Activated CD8-positive, alpha-beta memory T cell treated with anti-CD3 and anti-CD28 coated beads for 24 hours (primary cell): ENCODE measurements around the gene UGT1A9.
"Not testable (repeated sequence)": the region's sequence is repeated elsewhere in the genome, so short reads cannot be mapped to it uniquely, and the experiment has no call there.

Source experiments
- DNase-seq: peaks from one replicate; pipeline ENCODE4 v3.0.0-alpha.2; 2020

The UGT1A9 gene

DNA sequence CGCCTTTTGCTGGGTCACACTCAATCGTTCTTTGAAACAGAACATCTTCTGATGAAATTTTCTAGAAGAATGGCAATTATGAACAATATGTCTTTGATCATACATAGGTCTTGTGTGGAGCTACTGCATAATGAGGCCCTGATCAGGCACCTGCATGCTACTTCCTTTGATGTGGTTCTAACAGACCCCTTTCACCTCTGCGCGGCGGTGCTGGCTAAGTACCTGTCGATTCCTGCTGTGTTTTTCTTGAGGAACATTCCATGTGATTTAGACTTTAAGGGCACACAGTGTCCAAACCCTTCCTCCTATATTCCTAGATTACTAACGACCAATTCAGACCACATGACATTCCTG is 41.5 kb downstream of the UGT1A9 start:
- DNase-seq = no peak

DNA sequence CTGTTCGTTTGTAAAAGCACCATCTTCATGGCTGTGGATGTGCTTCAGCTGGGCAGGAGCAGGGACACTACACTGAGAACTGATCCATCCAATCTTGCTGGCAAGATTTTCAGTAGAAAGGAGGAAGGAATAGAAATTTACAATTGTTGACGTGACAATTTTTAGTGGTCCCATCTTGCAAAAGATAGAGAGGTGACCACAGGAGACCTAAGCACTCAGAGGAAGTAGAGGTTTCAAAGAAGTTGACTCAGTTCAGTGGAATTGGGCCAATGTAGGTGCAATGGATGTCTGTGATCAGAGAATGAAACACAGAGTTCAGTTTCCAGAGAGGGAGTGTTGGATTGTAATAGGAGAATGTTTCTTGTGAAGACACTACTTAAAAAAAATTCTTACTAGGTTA is 42.4 kb downstream of the UGT1A9 start:
- DNase-seq = no peak

DNA sequence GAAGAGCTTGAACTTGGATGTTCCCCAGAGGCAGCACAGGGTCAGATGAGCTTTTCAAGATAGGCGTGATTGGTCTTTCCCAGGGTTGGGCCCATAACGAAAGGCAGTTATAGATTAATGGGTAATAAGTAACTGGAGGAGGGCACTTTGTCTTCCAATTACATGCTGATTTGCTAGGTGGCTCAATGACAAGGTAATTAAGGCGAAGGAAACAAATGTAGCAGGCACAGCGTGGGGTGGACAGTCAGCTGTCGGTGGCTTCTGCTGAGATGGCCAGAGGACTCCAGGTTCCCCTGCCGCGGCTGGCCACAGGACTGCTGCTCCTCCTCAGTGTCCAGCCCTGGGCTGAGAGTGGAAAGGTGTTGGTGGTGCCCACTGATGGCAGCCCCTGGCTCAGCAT is 46.9 kb downstream of the UGT1A9 start, which contains the start of gene UGT1A4:
Gene UGT1A4 (plus strand): TSS at position 185 of the 400 bp plus-strand sequence. CDS start 85 bp downstream, at position 270.
- no peak for DNase-seq

DNA sequence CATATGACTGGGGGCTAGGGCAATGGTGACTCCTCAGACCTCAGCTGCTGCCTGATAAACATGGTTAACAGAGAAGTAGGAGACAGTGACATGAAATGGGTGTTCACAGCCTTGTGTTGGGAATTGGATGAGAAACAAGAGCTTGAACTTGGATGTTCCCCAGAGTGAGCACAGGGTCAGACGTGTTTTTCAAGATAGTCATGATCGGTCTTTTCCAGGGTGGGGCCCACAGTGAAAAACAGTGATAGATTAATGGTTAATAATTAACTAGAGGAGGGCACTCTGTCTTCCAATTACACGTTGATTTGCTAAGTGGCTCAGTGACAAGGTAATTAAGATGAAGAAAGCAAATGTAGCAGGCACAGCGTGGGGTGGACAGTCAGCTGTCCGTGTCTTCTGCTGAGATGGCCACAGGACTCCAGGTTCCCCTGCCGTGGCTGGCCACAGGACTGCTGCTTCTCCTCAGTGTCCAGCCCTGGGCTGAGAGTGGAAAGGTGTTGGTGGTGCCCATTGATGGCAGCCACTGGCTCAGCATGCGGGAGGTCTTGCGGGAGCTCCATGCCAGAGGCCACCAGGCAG is 57.1 kb downstream of the UGT1A9 start, which contains the start of gene UGT1A3:
Gene UGT1A3 (plus strand): TSS at position 320 of the 579 bp plus-strand sequence. CDS start 85 bp downstream, at position 405.
- DNase-seq = no peak

DNA sequence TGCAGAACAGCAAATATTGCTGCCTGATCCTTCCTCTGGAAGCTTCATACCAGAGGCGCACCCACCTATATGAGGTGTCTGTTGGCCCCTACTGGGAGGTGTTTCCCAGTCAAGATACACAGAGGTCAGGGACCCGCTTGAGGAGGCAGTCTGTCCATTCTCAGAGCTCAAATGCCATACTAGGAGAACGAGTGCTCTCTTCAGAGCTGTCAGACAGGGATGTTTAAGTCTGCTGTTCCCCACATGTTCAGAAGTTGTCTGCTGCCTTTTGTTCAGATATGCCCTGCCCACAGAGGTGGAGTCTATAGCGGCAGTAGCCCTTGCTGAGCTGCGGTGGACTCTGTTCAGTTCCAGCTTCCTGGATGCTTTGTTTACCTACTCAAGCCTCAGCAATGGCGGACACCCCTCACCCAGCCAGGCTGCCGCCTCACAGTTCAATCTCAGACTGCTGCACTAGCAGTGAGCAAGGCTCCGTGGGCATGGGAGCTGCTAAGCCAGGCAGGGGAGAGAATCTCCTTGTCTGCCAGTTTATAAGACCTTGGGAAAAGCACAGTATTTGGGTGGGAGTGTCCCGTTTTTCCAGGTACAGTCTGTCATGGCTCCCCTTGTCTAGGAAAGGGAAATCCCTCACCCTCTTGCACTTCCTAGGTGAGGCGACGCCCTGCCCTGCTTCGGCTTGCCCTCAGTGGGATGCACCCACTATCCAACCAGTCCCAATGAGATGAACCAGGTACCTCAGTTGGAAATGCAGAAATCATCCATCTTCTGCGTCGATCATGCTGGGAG is 65.4 kb downstream of the UGT1A9 start:
- DNase-seq = not testable (repeated sequence)

DNA sequence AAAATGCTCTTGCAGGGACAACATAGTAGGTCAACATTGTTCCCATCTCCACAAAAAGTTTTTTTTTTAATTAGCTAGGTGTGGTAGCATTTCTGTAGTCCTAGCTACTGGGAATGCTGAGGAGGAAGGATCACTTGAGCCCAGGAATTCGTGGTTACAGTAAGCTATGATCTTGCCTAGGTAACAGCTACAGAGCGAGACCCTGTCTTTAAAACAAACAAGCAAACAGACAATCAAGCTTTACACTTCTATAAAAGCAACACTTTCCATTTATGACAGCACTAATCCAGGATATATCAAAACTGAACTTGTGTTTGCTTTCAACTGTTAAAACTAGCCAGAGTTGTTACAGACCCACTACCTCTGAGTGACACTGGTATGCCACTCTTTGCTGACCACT is 69.2 kb downstream of the UGT1A9 start:
- DNase-seq = no peak

DNA sequence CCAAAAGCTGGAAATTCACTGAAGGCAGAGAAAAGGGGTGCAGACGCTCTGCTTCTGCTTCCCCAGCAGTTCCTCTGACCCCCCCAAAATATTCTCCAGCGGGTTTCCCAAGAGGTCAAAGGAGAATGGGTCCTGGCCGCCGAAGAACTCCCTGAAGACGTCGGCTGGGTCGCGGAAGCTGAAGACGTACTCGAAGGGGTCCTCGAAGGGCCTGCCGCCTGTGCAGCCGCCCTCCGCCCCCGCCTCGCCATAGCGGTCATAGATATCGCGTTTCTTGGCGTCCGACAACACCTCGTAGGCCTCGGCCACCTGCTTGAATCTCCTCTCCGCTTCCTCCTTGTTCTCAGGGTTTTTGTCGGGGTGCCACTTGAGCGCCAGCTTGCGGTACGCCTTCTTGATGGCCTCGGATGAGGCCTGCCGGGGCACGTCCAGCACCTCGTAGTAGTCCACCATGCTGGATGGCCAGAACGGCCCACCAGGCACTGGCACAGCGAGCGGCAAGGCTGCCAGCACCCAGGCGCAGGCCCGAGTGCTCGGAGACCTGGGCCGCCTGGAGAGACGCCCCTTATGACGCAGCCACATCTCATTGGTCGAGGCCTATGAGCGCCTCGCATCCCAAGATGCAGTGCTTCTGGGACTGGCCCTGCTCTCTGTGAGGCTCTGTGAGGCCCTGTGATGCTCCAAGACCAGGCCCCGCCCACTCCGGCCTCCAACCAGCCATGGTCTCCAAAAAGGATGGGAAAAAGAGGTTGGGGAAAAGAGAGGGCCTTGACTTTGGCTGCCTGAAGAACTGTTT is 72.0 kb downstream of the UGT1A9 start:
- no peak for DNase-seq

DNA sequence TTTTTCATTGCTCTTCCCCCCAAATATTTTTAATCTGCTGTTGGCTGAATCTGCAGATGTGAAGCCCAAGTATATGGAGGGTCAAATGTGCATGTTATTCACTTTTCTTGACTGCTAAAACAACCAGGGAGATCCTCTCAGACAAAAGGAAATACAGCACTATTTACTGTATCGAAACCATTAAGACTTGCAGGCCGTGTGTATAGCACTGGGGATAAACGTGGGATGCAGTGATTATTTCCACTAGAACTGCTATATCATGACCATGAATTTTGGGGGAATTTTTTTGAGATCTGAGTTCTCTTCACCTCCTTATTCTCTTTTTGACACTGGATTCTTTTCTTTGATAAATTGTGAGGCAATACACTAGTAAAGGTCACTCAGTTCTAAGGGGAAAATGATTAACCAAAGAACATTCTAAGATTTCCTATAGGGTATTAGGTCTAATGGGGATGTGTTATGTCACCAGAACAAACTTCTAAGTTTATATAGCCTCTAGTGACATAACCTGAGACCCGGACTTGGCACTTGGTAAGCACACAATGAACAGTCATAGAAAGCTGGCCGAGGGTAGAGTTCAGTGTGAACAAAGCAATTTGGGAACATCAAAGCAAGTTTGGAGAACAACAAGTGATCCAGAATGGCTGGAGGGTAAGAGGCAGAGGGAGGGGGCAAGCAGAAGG is 73.5 kb downstream of the UGT1A9 start:
- DNase-seq = no peak

DNA sequence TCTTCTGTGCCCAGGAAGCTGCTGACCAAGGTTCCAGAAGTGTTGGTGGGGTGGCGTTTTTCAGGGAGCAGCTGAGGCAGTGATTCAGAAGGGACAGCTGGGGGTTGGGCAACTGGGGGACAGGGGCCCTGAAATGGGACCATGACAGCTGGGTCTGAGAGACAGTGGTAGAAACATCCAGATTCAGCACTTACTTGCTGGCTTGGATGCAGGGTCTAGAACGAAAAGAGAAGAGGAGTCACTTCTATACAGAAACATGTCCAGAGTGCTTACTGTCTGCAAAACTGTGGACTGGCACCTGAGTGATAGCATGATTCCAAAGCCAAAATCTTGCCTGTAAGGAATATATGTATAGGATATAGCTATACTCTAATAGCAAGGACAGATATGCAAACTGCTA is 74.1 kb downstream of the UGT1A9 start:
- DNase-seq = not testable (repeated sequence)

DNA sequence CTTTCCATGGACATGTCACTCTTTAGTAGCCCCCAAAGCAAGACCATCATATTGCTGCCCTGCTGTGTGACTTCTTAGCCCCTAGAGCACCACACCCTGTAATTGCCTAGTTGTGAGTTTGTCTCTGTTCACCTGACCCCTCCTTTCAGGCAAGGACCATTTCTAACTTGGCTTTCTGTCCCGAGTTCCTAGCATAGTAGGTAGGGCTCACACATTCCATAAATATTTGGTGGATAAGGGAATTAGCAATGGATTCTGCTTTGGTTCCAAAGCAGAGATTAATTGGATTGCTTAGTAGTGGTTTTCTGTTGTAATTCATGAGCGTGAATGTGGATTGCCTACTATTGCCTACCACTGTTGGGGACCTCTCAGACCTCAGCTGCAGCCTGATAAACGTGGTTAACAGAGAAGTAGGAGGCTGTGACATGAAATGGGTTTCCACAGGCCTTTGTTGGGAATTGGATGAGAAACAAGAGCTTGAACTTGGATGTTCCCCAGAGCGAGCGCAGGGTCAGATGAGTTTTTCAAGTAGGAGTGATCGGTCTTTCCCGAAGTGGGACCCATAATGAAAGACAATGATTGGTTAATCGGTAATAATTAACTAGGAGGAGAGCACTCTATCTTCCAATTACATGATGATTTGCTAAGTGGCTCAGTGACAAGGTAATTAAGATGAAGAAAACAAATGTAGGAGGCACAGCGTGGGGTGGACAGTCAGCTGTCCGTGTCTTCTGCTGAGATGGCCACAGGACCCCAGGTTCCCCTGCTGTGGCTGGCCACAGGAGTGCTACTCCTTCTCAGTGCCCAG is 75.0 kb downstream of the UGT1A9 start:
- DNase-seq = no peak

DNA sequence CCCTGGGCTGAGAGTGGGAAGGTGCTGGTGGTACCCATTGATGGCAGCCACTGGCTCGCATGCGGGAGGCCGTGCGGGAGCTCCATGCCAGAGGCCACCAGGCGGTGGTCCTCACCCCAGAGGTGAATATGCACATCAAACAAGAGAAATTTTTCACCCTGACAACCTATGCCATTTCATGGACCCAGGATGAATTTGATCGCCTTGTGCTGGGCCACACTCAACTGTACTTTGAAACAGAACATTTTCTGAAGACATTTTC is 75.5 kb downstream of the UGT1A9 start:
- no peak for DNase-seq

DNA sequence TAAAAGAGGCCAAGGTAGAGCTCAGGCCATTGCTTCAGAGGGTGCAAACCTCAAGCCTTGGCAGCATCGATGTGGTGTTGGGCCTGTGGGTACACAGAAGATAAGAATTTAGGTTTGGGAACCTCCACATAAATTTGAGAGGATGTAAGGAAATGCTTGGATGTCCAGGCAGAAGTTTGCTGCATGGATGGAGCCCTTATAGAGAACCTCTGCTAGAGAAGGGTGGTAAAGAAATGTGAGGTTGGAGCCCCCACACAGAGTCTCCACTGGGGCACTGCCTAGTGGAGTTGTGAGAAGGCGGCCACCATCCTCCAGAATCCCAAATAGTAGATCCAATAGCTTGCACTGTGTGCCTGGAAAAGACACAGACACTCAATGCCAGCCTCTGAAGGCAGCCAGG is 79.0 kb downstream of the UGT1A9 start:
- not testable (repeated sequence) for DNase-seq

DNA sequence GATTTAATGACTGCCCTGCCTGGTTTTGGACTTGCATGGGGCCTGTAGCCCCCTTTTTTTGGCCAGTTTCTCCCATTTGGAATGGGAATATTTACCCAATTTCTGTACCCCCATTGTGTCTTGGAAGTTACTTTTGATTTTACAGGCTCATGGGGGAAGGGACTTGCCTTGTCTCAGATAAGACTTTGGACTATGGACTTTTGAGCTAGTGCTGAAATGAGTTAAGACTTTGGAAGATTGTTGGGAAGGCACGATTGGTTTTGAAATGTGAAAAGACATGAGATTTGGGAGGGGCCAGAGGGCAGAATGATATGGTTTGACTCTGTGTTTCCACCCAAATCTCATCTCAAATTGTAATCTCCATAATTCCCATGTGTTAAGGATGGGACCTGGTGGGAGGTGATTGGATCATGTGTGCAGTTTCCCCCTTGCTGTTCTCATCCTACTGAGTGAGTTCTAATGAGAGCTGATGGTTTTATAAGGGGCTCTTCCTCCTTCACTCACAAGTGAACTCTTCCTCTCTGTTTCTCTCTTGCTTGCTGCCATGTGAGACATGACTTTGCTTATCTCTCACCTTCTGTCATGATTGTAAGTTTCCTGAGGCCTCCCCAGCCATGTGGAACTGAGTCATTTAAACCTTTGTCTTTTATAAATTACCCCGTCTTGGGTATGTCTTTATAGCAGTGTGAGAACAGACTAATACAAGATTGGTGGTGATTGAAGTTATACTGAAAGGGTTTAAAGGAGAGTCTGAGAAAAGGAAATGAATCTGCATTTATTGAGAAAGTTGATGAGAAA is 79.7 kb downstream of the UGT1A9 start:
- not testable (repeated sequence) for DNase-seq

DNA sequence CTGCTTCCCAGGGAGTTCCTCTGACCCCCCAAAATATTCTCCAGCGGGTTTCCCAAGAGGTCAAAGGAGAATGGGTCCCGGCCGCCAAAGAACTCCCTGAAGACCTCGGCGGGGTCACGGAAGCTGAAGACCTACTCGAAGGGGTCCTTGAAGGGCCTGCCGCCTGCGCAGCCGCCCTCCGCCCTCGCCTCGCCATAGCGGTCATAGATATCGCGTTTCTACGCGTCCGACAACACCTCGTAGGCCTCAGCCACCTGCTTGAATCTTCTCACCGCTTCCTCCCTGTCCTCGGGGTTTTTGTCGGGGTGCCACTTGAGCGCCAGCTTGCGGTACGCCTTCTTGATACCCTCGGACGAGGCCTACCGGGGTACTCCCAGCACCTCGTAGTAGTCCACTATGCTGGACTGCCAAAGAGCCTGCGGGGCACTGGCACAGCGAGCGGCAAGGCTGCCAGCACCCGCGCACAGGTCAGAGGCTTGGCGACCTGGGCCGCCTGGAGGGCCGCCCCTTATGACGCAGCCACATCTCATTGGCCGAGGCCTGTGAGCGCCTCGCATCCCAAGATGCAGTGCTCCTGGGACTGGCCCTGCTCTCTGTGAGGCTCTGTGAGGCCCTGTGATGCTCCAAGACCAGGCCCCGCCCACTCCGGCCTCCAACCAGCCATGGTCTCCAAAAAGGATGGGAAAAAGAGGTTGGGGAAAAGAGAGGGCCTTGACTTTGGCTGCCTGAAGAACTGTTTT is 83.3 kb downstream of the UGT1A9 start:
- no peak for DNase-seq

DNA sequence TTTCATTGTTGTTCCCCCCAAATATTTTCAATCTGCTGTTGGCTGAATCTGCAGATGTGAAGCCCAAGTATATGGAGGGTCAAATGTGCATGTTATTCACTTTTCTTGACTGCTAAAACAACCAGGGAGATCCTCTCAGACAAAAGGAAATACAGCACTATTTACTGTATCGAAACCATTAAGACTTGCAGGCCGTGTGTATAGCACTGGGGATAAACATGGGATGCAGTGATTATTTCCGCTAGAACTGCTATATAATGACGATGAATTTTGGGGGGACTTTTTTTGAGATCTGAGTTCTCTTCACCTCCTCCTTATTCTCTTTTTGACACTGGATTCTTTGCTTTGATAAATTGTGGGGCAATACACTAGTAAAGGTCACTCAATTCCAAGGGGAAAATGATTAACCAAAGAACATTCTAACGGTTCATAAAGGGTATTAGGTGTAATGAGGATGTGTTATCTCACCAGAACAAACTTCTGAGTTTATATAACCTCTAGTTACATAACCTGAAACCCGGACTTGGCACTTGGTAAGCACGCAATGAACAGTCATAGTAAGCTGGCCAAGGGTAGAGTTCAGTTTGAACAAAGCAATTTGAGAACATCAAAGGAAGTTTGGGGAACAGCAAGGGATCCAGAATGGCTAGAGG is 84.9 kb downstream of the UGT1A9 start:
- DNase-seq = no peak

DNA sequence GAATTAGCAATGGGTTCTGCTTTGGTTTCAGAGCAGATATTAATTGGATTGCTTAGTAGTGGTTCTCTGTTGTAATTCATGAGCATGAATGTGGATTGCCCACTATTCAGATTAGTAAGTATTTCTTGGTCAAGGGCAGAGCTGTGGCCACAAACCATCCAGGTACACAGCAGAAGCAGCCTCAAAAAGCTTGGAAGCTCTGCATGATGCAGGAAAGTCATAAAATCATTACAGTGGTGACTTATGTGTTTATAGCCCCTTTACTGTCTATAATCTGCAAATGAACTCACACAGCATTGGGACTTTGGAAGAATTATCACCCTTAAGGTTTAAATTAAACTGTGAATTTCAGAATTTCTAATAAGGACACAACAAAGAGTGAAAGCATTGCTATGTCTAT is 86.4 kb downstream of the UGT1A9 start:
- DNase-seq = no peak

DNA sequence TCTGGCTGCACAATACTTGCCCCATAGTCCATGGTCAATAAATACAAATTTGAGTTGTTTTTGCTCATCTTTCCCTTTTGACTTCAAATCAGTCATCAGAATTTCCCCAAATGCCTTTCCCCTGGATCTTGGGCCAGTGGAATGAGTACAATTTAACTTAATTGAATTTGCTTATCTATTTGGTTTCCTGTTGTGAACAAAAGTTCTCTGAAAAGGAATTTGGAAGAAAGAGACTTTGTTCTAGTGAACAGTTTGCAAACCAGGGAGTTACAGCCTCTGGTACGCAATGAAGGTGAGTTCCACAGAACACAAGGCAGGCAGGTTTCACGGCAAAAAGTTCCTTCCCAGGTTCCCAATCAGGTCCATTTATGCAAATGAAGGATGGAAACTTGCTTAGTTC is 87.2 kb downstream of the UGT1A9 start:
- no peak for DNase-seq

DNA sequence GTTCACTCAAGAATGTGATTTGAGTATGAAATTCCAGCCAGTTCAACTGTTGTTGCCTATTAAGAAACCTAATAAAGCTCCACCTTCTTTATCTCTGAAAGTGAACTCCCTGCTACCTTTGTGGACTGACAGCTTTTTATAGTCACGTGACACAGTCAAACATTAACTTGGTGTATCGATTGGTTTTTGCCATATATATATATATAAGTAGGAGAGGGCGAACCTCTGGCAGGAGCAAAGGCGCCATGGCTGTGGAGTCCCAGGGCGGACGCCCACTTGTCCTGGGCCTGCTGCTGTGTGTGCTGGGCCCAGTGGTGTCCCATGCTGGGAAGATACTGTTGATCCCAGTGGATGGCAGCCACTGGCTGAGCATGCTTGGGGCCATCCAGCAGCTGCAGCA is 88.3 kb downstream of the UGT1A9 start, which contains the start of gene UGT1A1:
Gene UGT1A1 (plus strand): TSS at position 228 of the 400 bp plus-strand sequence. CDS start 18 bp downstream, at position 246.
- DNase-seq = no peak

DNA sequence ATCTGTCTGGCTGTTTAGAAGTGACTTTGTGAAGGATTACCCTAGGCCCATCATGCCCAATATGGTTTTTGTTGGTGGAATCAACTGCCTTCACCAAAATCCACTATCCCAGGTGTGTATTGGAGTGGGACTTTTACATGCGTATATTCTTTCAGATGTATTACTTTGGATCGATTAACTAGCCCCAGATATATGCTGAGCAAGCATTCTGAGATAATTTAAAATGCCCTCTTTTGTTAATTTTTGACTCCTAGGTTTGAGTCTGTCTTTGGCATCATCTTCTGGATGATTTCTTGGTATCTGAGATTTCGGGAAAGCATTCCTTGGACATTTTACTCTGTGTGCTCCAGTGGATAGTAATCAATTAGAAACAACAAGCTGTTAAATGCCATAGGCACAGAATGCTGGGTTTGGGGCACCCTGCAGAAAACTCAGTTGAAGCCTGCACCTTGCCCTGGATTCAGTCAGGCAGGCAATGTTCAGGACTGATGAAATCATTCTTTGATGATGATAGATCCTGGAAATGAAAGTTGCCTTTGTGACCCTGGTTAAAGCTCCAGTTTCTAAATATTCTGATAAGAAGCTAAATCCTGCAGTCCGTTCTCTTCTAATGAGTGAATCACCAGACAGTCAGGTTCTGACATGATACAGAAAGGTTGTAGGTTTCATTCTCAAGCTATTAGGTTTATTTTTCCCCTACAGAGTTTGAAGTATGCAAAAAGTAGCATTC is 89.5 kb downstream of the UGT1A9 start:
- no peak for DNase-seq

DNA sequence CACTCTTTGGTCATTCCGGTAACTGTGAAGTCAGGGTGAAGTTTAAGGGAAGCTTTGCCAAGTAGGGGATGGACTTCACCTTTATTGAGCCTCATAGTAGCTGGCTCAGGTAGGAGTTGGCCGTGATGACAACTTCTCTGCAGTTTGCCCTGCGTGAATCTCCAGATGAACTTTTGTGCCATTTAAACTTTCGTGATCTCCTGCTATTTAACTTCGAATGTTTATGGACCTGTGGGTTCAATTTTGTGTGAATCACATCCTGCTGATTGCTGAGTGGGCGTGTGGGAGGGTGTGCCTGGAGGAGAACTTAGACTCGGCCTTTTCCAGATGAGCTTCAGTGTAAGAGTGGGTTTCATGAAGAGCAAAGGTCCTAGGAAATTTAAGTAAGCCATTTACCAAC is 92.6 kb downstream of the UGT1A9 start:
- DNase-seq = no peak
